GM19467 (cell line): Measurements from ENCODE around the gene TEX35.

Experiments
- ATAC-seq: cut with Tn5 transposase; IDR thresholded peaks from one replicate; pipeline ENCODE4 v1.9.1; 2021; ENCODE audit warnings: mild to moderate bottlenecking, moderate library complexity; ENCODE audit not compliant: unreplicated experiment

TEX35 gene

DNA sequence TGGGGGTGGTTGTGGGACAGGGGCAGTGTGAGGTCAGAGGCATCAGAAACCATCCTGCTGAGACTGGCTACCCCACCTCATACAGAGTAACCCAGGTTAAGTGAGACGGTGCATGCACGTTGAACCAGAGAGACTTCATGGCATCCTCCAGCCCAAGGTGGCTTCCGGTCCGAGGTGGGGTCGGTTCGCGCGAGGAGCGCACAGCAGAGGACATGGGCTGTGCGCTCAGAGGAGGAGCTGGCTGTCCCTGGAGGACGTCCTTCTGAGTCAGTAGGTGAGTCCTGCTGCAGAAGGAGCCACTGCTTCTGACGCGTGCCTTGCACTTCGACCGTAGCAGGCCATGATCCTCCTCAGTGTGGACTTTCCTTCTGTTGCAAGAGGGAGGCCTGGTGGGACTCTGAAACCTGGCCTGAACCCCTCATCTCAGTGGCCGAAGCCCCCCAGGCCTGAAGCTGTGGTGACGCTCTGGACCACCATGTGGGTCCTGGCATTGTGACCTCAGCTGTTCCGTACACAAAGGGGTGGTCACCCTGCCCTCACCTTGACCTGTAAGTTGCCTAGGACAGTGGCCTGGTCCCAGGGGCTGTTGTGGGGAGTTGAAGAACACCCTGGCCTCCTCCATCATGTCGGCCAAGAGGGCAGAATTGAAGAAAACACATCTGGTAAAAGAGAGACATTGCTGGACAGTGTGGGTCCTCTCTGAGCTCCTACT is at the start of gene TEX35:
Gene TEX35, plus strand, starts transcription at position 544 of the 712 bp plus-strand sequence. Its CDS starts 80 bp downstream, at position 624.
- no peak for ATAC-seq

DNA sequence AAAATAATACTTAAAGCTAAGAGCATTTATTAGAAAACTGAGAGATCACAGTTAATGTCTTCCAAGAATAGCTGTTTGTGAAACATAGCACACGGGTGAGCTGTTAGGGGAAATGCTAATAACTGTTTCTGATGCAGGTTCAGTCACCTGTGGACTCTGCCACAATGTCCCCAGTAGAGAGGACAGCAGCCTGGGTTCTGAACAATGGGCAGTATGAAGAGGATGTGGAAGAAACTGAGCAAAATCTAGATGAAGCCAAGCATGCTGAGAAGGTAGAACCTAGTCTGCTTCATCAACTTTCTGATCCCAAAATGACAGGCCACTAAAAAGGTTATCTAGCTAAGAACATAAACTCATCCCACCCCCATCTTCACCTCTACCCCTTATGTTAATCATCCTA is 48.8 kb upstream of the TEX35 start:
- ATAC-seq = no peak

DNA sequence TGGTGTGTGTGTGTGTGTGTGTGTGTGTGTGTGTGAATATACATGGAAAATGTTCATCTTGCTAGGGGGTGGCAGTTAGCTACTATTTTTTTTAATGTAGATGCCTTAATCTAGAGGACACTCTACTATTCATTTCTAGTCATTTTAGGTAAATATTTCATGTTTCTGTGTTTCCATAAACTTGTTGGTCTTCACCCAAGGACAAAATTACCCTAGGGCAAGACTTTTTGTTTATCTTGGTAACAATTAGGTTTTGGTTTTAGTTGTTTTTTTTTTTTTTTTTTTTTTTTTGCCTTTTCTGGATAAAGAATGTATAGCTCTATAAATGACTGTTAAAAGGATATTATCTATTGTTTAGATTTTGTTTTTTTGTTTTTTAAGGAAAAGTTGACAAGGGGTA is 48.3 kb upstream of the TEX35 start:
- no peak for ATAC-seq

DNA sequence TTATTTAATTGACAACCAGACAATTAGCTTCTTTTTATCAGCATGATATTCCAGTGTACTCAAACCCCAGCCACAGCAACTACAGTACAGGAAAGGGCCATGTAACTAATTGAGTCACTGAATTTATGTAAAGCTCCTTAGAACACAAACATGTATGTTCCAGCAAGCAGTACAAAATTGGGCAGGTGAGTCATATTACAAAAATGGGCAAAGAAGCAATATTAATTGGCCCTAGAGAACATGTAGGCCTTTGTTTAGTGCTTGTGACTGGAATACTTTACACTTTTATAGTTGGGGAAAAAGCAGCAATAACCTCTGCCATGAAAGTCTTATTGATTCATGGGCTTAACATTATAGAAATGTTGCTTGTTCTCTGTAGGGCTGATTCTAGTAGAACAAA is 47.9 kb upstream of the TEX35 start:
- ATAC-seq = no peak

DNA sequence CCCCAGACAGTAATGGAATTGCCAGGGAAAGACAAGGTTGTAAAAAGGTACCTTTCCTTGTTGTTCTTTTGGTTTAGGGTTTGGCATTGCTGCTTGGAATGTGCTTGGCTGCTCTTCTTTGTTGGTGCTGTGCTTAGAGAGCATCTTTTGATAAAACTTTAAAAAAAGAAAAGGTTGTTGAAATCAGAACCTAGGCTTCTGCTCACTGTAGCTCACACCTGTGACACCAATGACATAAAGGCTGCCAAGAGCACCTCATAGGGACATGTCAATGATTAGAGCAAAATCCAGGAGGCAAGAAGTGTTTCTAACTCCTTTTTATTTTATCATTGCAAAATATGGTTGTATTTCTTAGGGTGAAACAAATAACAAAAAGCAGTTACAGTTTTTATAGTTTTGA is 45.1 kb upstream of the TEX35 start:
- no peak for ATAC-seq

DNA sequence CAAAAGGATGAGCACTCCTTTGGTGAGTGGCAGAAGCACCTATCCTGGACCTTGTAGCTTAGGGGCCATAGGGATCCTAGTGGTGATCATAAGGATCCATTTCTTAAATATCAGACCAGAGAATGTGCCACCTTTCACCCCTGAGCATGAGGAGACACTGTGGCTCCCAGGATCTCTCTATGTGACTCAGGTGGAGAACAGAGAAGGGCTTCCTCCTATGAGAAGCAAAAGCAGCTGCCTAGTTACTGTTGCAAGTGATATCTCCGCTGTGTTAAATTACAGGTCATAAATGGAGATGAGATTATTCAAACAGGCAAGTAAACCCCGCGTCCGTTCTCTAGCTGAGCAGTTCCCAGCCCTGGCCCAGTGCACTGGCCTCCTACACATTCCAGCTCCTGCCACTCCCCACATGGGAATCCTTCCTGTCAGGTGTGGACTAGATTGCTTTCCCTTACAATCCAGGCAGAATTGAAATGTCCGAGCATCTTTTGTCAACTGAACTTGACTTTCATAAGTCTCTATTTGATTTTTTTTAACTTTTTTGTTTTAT is 42.4 kb upstream of the TEX35 start:
- no peak for ATAC-seq

DNA sequence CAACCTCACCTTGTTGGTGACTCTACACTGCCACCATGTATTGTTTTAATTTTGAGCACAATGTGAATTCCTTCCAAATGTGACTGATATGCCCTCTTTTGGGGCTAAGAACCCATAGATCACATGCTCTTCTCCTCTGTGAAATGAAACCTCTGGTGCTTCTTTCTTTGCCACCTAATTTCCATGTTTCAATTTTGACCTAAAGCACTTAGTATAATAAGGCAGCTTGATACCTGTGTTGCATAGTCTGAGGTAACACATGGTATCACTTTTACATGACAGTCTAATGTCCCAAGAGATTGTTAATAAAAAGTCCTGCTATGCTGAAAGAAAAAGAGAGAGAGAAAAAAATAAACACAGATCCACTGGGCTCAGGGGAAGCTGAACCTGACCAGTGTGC is 40.4 kb upstream of the TEX35 start:
- ATAC-seq = no peak

DNA sequence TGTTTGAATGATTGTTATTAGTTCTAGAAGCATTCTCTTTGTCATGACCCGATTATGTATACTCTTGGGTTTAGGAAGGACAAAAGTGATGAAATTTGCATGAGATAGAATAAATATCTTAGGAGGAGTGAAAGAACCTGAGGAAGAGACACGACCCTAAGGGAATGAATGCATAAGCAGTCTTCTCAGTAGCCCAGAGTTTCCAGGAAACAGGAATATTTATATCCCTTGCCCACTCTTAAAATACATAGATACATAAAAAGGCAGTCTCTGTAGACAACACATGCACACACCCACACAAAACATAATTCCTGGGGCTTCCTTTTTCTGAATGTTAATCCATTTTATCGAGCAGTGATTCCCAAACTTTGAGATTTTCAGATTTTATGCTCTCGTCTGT is 35.5 kb upstream of the TEX35 start:
- ATAC-seq = no peak

DNA sequence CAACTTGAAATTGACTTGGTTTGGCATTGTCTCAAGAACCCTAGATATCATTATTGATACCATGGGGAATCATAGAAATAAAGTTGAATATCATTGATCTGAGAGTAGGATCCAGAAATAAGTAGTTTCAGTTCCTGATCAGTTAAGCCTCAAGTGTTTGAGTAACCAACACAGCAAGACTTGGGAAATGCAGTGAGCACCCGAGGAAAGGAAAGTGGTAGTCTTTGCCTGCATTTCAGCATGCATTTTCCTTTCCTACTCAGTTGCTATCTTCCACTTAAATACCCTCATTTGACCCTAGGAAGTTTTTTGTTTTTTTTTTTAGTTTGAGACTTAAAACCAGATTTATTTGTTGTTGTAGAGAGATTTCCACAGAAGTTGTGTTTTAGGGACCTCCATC is 35.1 kb upstream of the TEX35 start:
- ATAC-seq = no peak

DNA sequence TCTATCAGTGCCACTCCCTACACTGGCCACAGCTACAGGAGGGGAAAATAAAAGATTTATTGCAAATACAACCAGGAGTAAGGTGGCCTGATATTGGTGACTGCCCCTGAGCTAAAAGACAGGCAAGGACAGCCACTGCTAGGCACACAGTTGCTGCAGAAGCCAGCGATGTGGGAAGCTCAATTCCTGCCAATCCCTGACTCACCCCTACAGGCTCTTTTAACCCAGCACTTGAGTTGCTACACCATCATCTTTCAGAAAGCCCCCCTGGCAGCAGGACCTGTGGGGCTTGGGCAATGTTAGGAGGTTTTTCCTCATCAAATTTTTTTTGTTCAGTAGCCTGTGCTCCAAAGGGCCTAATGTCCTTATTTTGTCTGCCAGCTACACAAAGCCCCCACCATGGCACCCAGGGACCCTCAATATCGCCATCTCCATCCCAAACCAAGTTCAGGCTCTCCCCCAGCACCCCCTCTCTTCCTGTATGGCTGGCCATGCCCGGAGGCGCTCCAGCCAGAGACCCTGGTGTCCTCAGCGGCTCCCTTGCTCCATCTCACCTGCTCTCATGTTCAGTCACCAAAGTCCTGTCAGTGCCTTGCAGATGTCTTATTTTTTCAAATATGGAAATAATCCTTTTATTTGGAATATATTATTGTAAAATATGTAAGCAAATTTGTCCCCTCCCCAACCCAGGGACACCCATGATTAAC is 29.5 kb upstream of the TEX35 start:
- no peak for ATAC-seq

DNA sequence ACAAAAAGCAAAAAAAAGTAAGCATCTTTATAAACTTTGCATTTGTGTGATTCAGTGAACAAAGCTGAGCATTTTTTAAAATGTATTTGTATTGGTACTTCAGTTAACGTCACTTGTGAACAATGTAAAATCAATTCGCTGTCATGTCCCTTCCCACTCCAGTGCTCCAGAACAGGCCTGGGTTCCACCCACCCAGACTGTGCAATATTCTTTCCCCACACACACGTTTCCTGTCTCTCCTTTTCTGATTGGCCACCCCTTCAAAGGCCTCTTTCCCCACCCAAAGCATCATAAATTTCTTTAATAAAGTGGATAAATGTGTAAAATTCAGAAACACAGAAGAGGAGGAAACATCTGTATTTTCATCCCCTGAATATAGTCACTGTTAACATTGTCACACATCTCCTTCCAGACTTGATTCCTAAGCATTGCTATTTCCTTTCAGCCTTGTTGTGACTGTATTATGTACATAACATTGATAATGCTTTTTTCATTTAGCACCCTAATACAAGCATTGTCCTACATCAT is 28.1 kb upstream of the TEX35 start:
- ATAC-seq = no peak

DNA sequence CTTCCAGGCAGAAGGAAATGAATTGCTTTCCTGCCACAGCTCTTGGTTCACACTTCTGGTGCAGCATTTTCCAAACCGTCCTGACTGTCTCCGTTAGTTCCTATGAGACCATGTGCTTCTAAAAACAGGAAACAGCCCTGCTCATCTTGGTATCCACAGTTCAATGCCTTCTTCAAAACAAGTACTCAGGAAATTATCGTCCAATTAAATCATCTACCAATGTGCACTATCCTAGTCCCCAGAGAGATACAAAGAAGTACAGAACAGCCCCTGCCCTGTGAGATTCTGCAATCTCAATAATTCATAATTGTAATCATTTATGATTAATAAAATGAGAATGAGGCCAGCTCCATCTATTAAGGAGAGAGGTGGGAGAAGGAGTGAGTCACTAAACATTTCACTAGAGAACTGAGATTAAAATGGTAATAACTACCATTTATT is 27.3 kb upstream of the TEX35 start:
- ATAC-seq = no peak

DNA sequence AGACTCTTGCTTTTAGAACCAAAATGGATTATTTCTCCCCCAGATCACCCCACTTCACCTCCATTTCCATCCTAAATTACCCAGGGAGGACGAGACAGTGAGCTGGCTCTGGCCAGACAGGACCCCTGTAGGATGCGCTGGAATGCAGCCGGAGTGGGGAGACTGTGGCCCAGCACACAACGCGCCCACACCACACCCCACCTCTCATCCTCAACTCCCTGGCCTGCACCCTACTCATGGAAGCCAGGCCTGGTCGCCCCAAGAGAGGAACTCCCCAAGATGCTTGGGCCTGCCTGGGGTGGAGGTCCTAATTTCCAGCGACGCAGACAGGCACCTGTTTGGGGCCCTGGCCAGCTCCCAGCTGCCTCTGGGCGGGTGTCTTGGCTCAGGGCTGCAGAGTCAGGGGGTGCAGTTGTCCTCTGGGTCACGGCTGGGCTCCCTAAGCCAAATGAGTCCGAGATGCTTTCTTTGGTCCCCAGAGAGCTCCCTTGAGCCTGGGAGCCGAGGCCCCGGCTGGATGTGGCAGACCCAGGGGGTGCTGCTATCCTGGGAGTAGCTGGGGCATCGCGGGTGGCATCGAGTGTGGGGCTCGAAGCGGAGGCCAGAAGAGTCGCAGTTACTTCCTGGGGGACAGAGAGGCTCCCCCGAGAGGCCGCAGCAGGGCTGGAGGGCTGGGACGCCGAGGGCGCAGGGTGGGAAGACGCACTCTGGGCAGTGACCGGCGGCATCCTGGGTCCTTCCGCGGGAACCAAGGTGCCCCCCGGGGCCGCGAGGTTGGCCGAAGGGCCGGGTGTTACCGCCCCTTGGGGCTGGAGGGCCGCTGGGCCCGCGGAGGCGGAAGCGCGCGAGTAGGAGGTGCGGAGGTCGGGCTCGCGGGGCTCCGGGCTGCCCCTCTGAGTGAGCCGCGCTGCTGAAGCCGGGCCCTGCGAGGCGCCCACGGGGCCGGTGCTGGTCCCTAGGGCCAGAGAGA is 26.5 kb upstream of the TEX35 start:
- no peak for ATAC-seq

DNA sequence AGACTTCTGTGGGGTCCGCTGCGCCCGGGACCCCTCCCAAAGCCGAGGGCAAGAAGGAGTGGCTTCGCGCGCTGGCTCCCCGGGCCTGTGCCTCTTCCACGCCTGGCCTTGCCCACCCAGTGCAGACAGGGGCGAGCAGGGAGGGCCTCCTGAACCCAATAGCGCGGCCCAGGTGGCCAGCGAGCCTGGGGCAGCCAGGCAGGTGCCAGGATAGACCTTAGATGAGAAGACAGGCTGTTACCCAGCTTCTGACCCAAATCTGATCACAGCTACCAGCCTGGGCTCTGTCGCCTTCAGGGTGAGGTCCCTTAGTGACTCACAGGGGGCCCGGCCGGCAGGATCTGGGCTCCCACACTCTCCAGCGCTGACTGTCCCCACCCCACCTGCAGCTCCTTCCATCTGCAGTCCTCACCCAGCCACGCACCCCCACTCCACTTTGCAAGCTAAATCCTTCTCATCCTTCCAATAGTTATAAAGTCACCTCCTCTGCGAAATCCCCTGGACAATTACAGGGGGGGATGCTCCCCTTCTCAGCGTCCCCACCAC is 25.8 kb upstream of the TEX35 start:
- no peak for ATAC-seq

DNA sequence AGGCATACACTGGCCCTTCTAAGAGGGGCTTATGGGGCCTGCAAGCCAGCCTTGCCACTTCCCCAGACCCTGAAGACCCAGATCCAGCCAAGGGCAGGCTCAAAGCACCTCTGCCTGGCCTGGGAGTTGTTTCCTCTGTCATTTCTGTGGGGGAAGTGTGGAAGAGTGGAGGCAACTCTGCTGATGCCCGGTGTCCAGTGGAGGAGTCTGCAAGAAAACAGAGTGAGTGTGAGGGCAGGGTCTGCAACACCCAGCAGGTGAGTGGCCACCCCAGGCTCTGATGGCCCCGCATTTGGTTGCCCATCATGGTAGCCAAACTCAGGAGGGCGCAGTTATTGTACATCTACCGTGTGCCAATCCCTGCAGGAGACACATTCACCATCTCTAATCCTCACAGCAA is 24.5 kb upstream of the TEX35 start:
- ATAC-seq = no peak

DNA sequence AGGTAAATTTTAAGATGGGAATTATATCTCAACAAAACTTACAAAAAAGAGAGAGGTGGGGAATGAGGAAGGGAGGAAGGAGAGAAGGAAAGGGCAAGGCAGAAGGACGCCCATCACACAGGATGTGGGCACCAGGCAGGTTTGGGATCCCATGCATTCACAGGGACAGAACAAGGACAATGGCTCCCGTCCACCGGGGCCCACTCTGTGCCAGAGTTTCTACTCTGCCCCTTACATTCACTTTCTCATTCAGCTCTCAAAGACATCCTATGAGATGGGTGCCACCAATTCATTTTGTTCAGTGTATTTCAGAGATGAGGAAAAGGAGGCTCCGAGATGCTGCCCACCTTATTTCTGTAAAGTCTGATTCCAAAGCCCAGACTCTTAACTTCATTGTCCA is 23.5 kb upstream of the TEX35 start:
- no peak for ATAC-seq

DNA sequence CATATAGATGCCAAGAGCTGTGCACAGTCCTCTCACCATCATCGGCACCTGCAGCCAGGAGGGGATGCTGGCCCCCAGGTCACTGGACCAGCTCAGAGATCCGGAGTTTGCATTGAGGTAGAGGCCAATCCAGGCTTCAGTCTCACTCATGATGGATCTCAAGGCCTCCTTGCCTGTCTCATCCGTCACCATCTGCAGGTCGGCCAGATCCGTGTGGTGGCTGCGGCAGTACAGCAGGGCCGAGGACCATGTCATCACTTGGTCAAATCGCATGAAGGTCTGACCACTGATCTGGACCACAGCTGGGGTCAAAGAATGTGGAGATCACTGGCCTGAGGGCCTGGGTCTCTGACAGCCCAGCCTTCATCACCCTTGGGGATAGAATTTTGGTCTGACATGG is 22.8 kb upstream of the TEX35 start:
- no peak for ATAC-seq

DNA sequence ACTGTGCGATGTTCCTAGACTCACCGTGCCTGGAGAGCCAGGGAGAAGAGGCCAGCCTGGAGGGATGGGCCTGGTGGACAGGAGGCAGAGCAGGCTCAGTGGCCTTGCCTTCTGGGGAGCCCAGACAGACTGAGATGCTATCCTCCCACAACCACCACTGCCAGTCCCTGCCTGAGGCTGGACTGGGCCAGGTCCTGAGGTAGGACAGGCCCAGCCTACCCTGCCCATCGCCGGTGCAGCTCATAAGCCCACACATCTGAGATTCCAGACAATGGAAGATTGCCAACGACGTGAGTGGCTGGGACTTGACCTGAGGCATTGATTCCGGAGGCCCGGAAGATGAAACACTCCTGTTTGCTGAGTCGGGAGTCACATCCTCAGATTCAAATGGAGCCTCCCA is 21.9 kb upstream of the TEX35 start:
- ATAC-seq = no peak

DNA sequence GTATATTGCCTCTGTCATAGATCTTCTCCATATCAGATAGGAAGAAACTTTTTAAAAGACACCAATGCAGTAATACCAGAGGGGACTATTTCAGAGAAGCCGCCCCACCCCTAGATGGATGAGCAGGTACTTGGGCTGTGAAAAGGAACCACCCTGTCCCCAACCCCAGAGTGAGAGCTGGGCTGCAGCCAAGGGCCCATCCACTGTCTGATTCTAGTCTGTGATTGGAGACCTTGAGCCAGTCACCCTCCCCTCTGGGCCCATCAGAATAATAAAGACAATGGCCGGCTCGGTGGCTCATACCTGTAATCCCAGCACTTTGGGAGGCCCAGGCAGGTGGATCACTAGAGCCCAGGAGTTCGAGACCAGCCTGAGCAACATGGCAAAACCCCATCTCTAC is 21.2 kb upstream of the TEX35 start:
- no peak for ATAC-seq

DNA sequence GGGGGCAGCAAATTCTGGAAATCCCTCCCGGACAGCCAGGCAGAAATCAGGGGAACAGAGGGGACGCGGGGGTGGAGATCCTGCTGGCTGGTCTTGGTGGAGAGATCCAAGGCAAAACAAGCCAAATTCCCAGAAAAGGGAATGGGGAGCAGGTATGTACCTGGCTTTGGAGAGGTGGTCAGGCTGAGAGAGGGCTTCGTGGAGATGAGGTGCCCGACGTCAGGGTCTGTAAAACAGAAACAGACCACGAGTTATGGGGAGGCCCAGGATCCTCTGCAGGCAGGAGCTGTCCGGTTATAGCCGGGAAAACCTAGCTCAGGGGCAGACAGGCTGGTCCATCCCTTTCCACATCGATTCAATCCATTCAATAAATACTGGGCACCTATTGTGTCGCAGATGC is 20.6 kb upstream of the TEX35 start:
- no peak for ATAC-seq

DNA sequence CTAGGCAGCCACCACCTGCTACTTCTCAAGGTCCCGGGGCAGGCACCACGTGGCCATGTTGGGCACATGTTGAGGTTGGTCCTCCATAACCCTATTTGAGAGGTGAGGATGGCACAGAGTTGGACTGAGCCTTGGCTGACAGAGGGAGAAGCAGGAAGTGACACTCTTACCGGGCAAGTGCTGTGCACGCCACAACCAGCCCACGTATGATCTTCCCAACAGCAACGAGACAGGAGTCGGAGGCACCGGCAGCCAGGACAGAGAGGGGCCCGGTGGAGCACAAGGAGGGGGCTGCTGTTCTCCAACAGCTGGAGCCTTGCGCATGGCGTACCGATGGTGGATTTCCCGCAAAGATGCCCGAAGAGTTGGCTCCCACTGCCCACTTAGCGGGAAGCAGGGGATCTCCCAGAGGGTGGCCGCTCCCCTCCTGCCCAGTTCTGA is 19.6 kb upstream of the TEX35 start:
- no peak for ATAC-seq
